HG03060 (cell line): ENCODE data around the gene FUT8.
A peak's percentile ranks its signal among the peaks of the same experiment; 100 is the strongest.
"Not testable (repeated sequence)": the region's sequence is repeated elsewhere in the genome, so short reads cannot be mapped to it uniquely, and the experiment has no call there.

Experiments used
- ATAC-seq: cut with Tn5 transposase; IDR thresholded peaks from one replicate; pipeline ENCODE4 v1.9.1; 2021; ENCODE audit warnings: low read depth, moderate number of reproducible peaks; ENCODE audit not compliant: unreplicated experiment

FUT8 gene

DNA sequence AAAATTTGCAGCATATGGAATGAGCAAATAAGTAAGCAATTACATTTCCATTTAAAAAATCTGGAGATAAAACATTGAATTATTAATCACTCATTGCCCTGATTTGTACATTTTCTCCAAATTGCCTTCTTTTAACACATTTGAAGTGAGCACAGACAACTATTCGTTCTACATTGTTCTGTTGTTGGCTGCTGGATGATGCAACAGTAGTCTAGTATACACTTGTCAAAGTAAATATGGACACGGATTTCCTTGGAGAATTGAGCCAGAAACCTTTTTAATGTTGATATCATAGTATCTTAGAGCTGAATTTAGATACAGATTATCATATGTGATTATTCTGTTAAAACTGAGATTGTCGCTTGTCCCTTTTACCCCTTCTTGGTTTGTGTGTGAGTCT is 188.2 kb downstream of the FUT8 start:
- ATAC-seq: no peak

DNA sequence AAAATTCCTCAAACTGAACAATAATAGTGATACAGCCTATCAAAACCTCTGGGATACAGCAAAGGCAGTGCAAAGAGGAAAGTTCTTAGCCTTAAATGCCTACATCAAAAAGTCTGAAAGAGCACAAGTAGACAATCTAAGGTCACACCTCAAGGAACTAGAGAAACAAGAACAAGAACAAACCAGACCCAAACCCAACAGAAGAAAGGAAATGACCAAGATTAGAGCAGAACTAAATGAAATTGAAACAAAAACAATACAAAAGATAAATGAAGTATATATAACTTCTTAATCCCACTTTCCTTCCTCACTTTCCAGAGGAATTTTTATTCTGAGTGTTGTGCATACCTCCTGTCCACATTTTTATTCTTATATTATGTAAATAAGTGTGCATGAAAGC is 192.0 kb downstream of the FUT8 start:
- ATAC-seq: no peak

DNA sequence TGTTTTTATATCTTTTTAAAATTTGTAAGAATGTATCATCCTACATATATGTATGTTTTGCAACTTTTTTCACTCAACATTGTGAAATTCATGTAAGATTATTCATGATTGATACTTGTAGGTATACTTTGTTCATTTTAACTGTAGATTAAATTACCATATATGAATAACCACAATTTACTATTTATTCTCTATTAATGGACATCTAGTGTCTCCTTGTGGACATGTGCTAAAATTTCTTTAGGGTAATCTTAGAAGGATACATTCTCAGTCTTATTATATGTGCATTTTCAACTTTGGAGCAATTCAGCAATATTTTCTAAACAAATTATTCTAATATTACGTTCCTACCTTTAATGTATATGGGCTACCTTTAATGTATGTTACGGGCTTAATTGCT is 192.4 kb downstream of the FUT8 start:
- no peak for ATAC-seq

DNA sequence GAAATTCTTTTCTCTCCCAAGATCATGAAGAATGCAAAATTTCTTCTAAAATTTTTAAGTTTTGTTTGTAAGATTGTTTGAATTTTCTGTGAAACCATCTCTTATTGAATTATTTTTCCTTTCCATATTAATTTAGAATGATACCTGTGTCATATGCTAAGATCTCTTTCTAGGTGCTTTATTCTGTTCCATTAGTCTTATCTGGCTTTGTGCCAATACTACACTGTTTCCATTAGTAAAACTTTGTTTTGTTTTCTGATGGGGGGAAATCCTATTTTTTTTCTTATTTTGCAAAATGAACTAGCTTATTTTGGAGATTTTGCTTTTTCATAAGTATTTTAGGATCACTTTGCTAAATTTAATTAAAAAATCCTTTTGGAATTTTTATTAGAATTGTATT is 193.9 kb downstream of the FUT8 start:
- no peak for ATAC-seq

DNA sequence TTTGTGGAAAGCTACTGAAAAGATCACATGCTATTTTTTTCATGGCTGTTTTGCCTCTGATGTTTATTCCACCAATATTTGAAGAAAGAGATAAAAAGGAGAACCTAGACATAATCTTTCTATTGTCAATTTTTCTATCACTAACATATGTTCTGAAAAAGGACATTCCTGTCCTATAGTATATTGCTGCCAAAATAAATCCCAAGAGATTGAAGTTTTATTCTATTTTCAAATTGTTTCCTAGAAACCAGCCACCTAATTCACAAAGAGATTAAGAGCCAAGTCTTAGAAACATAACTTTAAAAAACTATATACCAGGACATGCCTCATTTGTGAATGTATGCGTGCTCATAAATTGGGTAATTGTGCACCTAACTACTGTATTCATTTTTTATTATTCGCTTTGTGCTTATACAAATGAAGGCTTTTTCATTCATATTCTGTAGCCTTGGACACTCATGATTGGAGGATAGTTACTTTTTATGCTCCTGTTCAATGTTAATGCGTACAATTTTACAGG is 200.7 kb downstream of the FUT8 start:
- no peak for ATAC-seq

DNA sequence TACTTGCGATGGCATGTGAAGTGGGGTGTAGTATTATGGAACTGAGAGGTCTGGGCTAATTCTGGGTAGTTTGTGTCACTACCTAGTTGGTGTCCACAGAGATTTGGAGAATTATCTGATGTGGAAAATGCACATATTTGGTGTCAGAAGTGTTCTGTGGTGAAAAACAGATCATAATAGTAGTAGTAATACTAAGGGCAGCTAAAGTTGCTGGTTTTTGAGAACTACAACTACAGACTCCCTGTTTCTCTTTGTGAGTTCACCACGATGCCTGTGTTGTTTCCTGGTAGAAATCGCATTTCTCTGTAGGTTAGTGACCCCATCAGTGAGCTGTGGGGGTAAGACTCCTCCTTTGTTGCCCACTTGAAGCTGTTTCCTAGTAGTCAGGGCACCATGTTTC is 206.5 kb downstream of the FUT8 start:
- ATAC-seq: no peak

DNA sequence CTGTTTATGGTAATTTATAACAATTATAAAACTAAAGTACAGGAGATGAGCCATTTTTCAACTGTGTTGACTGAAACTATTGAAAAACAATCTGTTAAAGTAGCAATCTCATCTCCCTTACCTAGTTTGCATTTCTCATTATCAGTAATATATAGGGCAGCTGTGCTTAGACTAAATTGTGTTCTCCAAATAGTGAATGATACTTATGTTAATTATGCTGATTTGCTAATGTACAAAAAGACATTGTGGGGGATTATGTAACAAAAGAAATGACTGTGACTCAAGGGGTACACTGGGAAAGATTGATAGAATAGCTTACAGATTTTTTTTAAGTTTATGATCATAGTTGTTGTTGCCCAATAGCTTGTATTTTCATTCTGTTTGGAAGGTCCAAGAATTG is 207.7 kb downstream of the FUT8 start:
- no peak for ATAC-seq

DNA sequence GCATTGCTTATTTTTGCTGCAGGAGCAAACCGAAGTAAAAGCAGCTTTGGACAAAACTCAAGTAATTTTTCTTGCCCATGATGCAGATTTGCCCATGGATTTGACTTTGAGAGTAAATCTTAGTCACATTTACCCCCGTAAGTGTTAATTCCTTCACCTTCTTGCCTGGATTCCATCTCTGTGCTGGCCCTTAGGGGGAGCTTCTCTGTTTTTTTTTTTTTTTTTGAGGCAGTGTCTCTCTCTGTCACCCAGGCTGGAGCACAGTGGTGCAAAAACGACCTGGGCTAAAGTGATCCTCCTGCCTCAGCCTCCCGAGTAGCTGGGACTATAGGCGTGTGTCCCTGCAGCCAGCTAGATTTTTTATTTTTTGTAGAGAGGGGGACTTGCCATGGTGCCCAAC is 210.2 kb downstream of the FUT8 start:
- ATAC-seq: no peak

DNA sequence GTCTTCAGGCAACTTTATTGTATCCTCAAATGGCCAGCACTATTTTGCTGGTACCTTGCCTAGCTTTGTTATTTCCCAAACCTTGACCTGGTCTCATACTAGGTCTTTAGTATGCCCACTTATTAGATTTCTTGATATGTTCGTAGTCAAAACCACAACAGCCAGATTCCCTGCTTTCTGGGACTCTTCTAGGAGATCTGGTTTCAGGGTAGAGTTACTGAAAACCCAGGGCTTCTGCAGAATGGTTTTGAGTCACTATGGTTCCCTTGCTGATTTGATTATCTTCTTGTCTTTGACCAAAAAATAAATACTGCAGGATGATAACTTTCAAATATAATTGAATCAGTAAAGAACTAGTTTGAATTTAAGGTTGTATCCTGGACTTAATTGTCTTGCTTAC is 211.2 kb downstream of the FUT8 start:
- ATAC-seq: no peak

DNA sequence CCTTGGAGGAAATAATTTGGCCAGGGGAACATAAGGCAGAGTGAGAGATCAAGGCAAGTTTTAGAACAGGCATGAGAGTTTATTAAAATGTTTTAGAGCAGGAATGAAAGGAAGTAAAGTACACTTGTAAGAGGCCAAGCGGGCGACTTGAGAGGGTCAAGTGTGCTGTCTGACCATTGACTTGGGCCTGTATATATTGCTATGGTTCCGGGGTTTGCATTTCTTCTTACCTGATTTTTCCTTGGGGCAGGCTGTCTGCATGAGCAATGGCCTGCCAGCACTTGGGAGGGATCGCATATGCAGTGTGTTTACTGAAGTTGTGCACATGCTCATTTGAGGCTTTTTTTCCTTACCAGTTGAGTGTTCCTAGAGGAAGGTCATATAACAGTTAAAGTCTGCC is 214.8 kb downstream of the FUT8 start:
- ATAC-seq: no peak

DNA sequence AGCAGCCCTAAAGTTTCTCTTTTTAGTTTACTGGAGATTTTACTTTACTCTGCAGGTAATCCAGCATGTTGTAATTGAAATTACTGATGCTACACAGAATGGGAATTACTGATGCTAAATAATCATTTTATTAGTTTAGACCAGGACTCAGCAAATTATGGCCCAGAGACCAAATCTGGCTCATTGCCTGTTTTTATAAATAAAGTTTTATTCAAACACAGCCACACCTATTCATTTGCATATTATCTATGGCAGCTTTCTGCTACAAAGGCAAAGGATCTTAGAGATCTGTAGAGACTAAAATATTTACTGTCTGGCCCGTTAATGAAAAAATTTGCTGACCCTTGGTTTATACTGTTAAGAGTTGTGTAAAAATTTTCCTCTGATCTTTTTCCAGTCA is 216.1 kb downstream of the FUT8 start:
- no peak for ATAC-seq

DNA sequence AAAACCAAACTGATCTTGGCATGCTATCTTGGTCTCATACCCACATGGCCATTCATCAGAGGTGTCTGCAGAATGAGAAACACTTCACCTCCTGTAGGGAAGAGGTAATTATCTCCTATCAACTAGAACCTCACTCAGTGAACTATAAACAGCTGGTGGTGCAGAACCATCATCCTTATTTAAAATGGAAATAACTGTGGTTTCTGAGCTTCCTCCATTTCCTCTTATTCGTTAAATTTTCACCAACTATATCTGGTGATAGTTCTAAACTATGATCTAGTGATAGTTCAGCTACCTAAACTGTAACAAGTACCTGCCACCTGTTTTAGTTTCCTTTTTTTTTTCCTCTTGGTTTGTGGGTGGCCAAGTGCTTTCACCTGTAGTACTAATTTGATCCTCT is 218.5 kb downstream of the FUT8 start:
- ATAC-seq: no peak

DNA sequence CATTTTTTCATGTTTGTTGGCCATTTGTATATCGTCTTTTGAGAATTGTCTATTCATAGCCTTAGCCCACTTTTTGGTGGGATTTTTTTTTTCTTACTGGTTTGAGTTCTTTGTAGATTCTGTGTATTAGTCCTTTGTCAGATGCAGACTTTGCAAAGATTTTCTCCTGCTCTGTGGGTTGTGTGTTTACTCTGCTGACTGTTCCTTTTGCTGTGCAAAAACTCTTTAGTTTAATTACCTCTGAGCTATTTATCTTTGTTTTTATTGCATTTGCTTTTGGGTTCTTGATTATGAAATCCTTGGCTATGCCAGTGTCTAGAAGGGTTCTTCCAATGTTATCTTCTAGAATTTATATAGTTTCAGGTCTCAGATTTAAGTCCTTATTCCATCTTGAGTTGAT is 220.0 kb downstream of the FUT8 start:
- ATAC-seq: no peak

DNA sequence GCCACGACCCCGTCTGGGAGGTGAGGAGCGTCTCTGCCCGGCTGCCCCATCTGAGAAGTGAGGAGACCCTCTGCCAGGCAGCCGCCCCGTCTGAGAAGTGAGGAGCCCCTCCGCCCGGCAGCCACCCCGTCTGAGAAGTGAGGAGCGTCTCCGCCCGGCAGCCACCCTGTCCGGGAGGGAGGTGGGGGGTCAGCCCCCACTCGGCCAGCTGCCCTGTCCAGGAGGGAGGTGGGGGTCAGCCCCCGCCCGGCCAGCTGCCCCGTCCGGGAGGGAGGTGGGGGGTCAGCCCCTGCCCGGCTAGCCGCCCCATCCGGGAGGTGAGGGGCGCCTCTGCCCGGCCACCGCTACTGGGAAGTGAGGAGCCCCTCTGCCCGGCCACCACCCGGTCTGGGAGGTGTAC is 221.1 kb downstream of the FUT8 start:
- ATAC-seq: not testable (repeated sequence)

DNA sequence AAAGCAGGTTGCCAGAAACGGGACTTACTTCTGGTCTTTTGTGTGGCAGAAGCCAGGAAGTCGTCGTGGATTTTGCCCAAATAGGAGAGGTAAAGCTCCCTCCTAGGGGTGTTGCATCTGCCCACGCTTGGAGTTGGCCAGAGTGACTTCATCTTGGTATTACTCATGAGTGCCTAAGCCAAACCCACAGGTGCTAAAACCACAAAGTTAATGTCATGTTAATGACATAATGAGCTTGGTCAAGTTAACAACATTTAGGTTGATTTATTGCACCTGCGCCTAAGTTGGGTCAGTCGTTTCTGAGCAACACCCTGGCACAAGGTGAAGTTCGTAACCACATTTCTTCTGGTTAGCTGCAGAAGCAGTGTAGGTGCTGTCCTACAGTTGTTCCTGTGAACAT is 225.2 kb downstream of the FUT8 start:
- peak; percentile 44 for ATAC-seq

DNA sequence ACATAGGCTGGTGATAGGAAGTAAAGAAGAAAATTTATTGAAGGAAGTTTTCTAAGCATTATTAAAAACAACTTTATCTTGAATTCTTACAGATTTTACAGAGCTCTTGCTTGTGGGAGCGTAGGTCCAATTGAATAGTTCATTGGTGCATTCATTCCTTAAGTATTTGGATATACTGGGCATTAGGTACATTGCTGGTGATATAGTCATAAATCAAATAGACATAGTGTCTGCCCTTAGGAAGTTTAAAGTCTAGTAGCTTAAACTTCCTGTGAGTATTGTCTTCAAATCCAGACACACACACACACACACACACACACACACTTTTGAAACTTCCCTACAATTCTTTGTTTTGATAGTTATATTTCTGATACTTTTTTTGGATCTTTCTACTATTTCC is 226.7 kb downstream of the FUT8 start:
- ATAC-seq: no peak

DNA sequence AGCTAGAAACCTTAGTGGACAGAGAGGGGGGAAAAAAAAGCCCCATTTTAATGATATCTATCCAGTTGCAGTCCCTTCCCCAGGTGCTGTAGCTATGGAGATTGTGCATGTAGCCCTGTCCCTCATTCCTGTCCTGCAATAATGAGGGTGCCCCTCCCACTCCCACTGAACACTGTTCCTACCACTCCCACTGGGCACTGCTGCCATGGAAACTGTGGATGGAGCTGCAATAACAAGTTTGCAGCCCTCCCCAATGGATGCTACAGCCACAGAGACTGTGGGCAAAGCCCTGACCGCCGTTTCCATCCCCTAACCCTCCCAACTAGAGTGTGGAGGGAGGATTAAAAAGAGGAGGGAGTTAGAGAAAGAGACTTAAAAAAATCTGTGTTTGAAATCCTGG is 238.3 kb downstream of the FUT8 start:
- no peak for ATAC-seq

DNA sequence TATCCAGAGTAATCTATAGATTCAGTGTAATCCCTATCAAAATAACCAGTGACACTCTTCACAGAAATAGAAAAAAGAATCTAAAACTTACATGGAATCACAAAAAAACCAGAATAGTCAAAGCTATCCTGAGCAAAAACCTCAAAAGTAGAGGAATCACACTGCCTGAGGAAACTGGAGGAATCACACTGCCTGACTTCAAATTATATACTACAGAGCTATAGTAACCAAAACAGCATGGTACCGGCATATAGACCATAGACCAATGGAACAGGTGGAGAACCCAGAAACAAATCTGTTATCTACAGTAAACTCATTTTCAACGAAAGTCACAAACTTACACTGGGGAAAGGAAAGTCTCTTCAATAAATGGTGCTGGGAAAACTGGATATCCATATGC is 244.0 kb downstream of the FUT8 start:
- no peak for ATAC-seq

DNA sequence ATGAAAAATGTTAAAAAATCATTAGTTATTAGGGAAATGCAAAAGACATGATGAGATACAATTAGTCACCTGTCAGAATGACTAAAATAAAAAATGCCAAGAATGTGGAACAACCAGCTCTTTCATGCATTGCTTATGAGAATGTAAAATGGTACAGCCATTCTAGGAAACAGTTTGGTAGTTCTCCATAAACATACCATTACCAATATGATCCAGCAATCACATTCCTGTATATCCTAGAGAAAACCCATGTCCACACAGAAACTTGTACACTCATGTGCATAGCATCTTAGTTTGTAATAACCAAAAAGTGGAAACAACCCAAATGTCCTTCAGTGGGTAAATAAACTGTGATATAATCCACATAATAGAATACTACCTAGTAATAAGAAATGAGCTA is 245.7 kb downstream of the FUT8 start:
- no peak for ATAC-seq

DNA sequence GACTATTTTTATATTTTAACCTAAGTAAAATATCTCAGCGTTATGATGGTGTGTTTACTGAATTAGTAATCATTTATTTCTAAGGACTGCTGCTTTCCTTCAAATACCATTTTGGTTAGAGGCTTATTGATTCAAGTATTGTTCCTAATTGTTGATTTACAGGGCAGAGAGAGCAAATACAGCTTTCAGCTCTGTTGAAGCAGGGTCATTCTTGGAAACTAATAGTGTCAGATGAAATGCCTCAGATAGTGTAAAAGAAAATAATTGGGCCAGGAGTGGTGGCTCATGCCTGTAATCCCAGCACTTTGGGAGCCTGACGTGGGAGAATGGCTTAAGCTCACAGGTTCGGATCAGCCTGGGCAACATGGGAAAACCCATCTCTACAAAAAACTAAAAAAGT is 249.3 kb downstream of the FUT8 start:
- ATAC-seq: no peak

DNA sequence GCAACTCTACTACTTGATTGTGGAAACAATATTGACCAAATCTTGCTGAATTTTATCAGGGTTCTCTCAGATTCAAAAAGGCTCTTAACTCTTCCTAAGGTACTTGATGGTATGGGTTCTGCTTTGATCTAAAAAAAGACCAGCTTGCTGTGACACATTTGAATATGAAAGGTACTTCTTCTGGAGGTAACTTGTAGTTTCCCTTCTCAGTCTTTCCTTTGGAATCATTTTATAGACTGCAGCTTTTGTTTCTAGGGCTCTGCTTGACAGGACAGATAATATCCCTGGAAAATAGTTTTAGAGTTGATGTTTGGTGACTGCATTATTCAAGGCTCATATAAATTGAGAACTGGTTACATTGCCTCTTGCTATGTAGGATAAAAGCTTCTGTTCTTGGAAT is 251.9 kb downstream of the FUT8 start:
- no peak for ATAC-seq

DNA sequence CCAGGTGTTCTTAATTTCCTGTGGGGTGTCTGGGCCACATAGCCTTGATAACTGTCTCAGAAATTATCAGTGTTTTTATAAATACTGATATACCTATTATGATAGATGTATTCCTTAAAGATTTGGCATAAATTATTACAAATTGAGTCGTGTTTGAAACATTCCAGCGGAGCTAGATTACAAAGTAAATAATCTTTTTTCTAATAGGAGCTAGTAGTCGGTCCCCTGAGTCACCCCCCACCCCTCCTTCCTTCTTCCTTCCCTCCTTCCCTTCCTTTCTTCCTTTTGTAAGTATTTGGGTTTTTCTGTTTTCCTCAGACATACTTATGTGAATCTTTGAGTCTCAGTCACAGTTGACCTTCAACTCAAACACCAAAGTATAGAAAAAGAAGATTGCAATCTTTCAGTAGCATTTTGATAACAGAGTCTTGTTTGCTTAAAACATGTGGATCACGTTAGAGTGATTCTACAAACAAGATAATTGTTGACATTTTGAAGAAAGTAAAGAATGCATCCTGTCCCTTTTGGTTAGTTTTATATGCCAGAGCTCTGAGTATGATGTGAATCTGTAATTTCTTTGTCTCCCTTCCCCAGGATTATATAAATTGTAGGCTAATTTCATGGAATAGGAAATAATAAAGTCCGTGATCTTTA is 264.0 kb downstream of the FUT8 start:
- no peak for ATAC-seq

DNA sequence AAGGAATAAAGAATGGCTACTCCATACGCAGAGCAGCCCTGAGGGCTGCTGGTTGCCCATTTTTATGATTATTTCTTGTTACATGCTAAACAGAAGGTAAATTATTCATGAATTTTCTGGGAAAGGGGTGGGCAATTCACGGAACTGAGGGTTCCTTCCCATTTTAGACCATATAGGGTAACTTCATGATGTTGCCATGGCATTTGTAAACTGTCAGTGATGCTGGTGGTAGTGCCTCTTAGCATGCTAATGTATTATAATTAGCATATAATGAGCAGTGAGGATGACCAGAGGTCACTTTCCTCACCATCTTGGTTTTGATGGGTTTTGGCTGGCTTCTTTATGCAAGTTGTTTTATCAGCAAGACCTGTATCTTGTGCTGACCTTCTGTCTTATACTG is 273.0 kb downstream of the FUT8 start:
- ATAC-seq: no peak
